ENCODE data around the gene CHMP6.

CHMP6 gene

GRCh38 chr17:80970762-80971703 lies 20.6 kb upstream of the CHMP6 start:
- DNase-seq (ENCODE audit: low read depth), result no peak

DNA sequence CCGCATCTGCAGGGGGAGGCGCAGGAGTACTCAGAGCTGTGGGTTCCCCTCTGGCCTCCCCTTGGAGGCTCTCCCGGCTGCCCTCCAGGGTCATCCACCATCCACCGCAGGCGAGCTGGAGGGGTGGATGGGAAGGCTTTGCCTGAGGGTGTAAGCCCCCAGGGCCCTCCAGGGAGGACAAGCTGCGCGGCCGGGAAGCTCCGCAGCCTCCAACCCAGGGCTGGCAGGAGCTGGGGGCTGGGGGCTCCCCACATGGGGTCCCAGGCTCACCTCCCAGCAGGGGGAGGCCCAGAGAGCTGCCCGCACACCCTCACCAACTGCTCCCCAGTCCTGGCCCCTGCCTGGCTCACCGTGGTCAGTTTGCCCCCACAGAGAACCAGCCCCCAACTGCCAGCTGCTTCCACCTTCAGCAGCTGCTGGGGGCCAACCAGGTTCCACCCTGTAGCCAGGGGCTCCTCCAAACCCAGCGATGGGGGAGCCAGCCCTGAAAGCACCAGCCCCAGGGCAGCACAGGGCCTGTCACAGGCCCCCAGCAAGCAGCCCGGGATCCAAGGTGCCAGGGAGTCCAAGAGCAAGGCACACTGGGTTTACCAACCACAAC lies 19.8 kb upstream of the CHMP6 start:
- no peak for DNase-seq (ENCODE audit: low read depth)

GRCh38 chr17:80976701-80977100 lies 14.9 kb upstream of the CHMP6 start:
- DNase-seq (ENCODE audit: low read depth), result no peak

GRCh38 chr17:80977172-80977571 lies 14.5 kb upstream of the CHMP6 start:
- no peak for DNase-seq (ENCODE audit: low read depth)

DNA sequence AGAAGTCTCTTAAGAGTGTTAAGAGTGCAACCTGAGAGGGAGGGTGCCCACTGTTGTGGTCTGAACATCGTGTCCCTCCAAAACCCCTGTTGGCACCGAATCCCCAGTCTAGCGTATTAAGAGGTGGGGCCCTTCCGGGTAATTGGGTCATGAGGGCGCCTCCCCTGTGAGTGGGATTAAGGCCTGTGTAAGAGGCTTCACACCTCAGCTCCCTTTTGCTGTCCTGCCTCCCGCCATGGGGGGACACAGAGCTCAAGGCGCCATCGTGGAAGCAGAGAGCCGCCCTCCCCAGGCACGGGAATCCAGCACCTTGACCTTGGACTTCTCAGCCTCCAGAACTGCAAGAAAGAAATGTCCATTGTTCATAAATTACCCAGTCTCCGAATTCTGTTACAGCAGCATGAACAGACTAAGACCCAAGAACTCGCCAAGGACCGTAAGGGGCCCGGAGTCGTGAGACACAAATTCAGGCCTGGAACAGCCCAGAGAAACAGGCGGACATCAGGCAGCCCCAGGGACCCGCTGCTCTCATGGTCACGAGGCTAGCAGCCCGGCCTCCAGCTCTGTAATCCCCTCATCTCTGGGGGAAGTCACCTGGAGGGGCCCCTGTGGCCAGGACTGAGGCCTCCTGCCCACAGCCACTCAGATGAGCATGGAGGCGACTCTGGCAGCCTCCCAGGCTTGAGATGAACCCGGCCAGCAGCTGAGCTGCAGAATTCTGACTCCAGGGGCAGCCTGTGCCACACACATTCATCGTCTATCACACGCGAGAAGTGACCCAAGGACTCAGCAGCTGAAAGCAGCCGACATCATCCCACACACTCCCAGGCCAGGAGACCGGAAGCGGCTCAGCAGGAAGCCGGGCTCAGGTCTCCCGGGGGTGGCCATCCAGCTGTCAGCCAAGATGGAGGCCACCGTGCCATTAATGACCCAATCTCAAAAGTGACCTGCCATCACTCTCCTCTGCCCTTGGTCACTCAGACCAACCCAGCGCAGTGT lies 12.8 kb upstream of the CHMP6 start:
- no peak for DNase-seq (ENCODE audit: low read depth)

- no peak for DNase-seq (ENCODE audit: low read depth)
Measured at GRCh38 chr17:80979547-80980378, 11.9 kb upstream of the CHMP6 start.

- peak; percentile 67 for DNase-seq (ENCODE audit: low read depth)
Measured at GRCh38 chr17:80980397-80981061, 11.1 kb upstream of the CHMP6 start.

- DNase-seq (ENCODE audit: low read depth), result no peak
Measured at GRCh38 chr17:80981062-80981902, 10.4 kb upstream of the CHMP6 start.

- DNase-seq (ENCODE audit: low read depth), result no peak
Measured at GRCh38 chr17:80981929-80982425, 9.7 kb upstream of the CHMP6 start.

- no peak for DNase-seq (ENCODE audit: low read depth)
Measured at GRCh38 chr17:80982426-80982974, 9.1 kb upstream of the CHMP6 start.

DNA sequence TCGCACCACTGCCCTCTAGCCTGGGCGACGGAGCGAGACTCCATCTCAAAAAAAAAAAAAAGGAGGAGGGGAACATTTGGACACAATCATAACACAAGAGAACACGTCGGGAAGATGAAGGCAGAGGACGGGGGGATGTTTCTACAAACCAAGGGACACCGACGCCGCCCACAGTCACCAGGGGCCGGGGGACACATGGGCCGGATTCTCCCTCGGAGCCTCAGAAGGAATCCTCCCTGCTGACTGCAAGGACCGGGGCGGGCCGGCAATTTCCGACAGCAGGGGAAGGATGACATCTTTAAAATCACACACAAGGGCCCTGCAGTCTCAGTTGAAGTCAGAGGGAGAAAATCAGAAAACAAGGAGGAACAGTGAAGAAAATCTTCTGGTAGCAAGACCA lies 8.1 kb upstream of the CHMP6 start:
- no peak for DNase-seq (ENCODE audit: low read depth)

DNA sequence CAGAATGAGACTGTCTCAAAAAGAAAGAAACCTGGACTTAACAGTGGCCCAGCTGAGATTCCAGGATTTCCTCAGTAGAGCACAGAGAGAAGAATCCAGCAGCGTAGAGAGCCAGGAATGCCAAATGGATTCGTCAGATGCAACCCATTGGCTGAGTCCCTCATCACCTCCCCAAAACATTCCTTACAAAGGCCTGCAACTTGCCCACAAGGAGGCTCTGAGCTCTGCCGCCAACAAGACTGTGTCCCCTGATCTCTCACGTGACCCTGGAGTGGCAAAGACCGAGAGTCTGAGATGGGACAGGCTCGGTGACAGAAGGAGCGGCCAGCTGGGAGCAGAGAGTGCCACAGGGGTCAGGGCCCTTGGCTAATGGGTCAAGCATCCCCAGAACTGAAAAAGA lies 6.9 kb upstream of the CHMP6 start:
- no peak for DNase-seq (ENCODE audit: low read depth)

DNA sequence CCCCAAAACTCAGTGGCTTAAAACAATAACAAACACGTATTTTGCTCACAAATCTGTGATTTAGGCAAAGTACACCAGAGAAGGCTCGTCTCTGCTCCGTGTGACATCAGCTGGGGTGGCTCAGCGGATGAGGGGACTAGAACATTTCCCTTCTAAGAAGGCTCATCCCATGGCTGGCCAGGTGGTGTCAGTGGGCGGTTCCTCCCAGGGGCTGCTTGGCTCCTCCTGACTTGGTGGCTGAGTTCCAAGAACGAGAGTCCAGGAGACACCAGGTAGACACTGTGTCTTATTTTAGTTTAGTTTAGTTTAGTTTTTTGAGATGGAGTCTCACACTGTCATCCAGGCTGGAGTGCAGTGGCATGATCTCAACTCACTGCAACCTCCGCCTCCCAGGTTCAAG lies 5.6 kb upstream of the CHMP6 start:
- DNase-seq (ENCODE audit: low read depth), result no peak

DNA sequence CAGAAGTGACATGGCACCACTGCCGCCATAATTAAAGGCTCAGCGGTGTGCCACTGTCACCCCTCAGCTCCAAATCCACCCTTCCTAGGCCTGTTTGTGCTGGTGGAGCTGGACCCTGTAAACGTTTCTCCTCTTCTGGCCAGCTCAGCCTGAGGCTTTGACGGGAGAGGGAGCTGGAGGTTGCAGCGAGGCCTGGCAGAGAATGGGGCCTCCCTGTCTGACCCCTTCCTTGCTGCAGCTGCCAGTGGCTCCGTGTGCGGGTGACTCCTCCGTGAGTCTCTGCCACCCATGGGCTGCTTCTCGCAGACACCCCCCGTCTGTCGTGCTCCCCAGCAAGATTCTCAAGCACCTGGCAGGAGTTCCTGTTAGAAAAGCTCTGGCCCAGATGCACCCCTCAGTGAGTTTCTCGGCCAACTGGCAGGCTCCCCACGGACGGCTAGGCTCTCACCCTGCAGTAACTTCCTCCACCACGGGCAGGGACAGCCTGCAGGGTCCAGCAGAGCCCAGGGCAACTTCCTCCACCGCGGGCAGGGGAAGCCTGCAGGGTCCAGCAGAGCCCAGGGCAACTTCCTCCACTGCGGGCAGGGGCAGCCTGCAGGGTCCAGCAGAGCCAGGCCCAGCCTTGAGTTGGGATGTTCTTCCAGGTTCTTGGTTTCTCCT lies 4.7 kb upstream of the CHMP6 start:
- DNase-seq (ENCODE audit: low read depth), result no peak

DNA sequence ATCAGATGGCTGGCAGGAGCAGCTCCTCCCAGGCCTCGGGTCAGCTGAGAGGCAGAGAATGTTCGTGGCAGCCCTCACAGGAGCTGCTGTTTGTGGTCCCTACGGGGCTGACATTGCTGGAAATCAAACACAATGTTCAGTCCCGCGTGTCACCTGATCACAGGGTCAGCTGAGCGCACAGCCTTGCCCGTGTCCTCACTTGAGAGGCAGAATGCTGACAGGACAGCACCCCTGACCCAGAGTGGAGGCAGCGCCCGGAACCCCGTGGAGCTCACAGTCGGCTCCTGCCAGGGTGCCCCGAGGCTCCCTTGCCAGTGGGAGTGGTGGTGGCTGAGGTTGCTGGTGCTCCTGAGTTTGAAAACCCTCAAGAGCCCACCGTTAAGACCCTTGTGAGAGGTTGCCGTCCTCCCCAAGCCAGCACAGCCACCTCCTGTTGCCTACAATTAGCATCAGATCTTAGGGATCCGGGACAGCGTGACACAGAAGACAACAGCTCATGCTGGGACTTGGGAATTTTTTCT lies 3.6 kb upstream of the CHMP6 start:
- DNase-seq (ENCODE audit: low read depth), result no peak

DNA sequence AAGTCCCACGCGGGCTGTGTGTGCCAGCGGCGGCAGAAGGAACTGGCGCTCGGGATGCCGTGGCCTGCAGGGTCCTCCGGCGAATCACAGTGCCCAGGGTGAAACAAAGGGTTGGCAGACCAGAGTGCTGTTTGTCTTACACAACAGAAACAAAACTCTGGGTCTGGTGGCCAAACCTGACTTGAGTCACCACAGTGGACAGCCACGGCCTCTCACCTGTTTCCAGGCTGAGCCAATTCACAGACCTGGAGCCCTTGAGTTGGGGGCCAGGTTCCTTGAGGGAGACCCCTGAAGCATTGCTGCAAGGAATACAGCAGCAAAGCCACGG lies 2.1 kb upstream of the CHMP6 start:
- DNase-seq (ENCODE audit: low read depth), result no peak

- no peak for DNase-seq (ENCODE audit: low read depth)
Measured at GRCh38 chr17:80990921-80991644, 558 bp upstream of the CHMP6 start.
